ENCODE data around the gene TLNRD1.

DNA sequence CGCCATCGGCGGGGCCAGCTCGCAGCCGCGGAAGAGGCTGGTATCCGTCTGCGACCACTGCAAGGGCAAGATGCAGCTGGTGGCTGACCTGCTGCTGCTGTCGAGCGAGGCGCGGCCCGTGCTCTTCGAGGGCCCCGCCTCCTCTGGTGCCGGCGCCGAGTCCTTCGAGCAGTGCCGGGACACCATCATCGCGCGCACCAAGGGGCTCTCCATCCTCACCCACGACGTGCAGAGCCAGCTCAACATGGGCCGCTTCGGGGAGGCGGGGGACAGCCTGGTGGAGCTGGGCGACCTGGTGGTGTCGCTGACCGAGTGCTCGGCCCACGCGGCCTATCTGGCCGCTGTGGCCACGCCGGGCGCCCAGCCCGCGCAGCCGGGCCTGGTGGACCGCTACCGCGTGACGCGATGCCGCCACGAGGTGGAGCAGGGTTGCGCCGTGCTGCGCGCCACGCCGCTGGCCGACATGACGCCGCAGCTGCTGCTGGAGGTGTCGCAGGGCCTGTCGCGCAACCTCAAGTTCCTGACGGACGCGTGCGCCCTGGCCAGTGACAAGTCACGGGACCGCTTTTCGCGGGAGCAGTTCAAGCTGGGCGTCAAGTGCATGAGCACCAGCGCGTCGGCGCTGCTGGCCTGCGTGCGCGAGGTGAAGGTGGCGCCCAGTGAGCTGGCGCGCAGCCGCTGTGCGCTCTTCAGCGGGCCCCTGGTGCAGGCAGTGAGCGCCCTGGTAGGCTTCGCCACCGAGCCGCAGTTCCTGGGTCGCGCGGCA lies 1.8 kb downstream of the TLNRD1 start:
- TF ChIP-seq, protein P1, sequence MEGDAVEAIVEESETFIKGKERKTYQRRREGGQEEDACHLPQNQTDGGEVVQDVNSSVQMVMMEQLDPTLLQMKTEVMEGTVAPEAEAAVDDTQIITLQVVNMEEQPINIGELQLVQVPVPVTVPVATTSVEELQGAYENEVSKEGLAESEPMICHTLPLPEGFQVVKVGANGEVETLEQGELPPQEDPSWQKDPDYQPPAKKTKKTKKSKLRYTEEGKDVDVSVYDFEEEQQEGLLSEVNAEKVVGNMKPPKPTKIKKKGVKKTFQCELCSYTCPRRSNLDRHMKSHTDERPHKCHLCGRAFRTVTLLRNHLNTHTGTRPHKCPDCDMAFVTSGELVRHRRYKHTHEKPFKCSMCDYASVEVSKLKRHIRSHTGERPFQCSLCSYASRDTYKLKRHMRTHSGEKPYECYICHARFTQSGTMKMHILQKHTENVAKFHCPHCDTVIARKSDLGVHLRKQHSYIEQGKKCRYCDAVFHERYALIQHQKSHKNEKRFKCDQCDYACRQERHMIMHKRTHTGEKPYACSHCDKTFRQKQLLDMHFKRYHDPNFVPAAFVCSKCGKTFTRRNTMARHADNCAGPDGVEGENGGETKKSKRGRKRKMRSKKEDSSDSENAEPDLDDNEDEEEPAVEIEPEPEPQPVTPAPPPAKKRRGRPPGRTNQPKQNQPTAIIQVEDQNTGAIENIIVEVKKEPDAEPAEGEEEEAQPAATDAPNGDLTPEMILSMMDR (IDR thresholded peaks at IDR 0.05; ENCODE audit: insufficient read depth, low read length): no peak
- TF ChIP-seq GABPA (IDR thresholded peaks at IDR 0.05; ENCODE audit: low read depth) (no peak), POLR2AphosphoS5 (IDR thresholded peaks at IDR 0.05; ENCODE audit: low read depth) (no peak)
- TF ChIP-seq, protein P2, sequence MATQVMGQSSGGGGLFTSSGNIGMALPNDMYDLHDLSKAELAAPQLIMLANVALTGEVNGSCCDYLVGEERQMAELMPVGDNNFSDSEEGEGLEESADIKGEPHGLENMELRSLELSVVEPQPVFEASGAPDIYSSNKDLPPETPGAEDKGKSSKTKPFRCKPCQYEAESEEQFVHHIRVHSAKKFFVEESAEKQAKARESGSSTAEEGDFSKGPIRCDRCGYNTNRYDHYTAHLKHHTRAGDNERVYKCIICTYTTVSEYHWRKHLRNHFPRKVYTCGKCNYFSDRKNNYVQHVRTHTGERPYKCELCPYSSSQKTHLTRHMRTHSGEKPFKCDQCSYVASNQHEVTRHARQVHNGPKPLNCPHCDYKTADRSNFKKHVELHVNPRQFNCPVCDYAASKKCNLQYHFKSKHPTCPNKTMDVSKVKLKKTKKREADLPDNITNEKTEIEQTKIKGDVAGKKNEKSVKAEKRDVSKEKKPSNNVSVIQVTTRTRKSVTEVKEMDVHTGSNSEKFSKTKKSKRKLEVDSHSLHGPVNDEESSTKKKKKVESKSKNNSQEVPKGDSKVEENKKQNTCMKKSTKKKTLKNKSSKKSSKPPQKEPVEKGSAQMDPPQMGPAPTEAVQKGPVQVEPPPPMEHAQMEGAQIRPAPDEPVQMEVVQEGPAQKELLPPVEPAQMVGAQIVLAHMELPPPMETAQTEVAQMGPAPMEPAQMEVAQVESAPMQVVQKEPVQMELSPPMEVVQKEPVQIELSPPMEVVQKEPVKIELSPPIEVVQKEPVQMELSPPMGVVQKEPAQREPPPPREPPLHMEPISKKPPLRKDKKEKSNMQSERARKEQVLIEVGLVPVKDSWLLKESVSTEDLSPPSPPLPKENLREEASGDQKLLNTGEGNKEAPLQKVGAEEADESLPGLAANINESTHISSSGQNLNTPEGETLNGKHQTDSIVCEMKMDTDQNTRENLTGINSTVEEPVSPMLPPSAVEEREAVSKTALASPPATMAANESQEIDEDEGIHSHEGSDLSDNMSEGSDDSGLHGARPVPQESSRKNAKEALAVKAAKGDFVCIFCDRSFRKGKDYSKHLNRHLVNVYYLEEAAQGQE (IDR thresholded peaks at IDR 0.05; ENCODE audit: insufficient replicate concordance, low read depth): no peak
